ENCODE measurements around the gene PEAK3. TPM values are rescaled to one million over a fixed set of nuclear protein-coding genes. Genes with fewer than 3 reads are reported as not detected.
A peak's percentile ranks its signal among the peaks of the same experiment; 100 is the strongest.

The PEAK3 gene
- total RNA-seq, 1 experiment from 2014 or later, result not detected

GRCh38 chr19:2317300-2317699 is 35.3 kb upstream of the PEAK3 start:
- Mint-ChIP-seq H3K4me1 (ENCODE audit: insufficient read depth, unreplicated experiment) (no peaks in the 10 kb centered on the region), H3K36me3 (ENCODE audit: insufficient read depth, unreplicated experiment) (no peaks in the 10 kb centered on the region), H3K27me3 (ENCODE audit: insufficient read depth, unreplicated experiment) (no peaks in the 10 kb centered on the region), H3K27ac (ENCODE audit: low read depth, unreplicated experiment) (no peak overlapping the region), H3K4me3 (ENCODE audit: unreplicated experiment) (no peak overlapping the region), H3K9me3 (ENCODE audit: unreplicated experiment) (peaks cover 15% of the 10 kb centered on the region)
- TF ChIP-seq CTCF (IDR thresholded peaks at IDR 0.05; ENCODE audit: unreplicated experiment), result no peak
- ChIA-PET CTCF (interaction anchor here (0.6 to 1.1 kb wide), 2 partner anchors 10 to 81 kb away, joined by 3 to 5 read pairs; partner anchors contain the start of gene PLEKHJ1), POLR2A (interaction anchor here (0.6 kb wide), 1 partner anchor 68 kb away, joined by 3 read pairs; the partner anchor contains the start of gene AMH)
- intact Hi-C loops (cut with micrococcal nuclease), result loop anchor here (5.0 kb wide), 1 partner anchor 80 kb away; the partner anchor contains the start of genes PLEKHJ1 and SF3A2
- no TSS peak for BruUV-seq (replicated peaks)
- no peak for DNase-seq (ENCODE audit: unreplicated experiment)

DNA sequence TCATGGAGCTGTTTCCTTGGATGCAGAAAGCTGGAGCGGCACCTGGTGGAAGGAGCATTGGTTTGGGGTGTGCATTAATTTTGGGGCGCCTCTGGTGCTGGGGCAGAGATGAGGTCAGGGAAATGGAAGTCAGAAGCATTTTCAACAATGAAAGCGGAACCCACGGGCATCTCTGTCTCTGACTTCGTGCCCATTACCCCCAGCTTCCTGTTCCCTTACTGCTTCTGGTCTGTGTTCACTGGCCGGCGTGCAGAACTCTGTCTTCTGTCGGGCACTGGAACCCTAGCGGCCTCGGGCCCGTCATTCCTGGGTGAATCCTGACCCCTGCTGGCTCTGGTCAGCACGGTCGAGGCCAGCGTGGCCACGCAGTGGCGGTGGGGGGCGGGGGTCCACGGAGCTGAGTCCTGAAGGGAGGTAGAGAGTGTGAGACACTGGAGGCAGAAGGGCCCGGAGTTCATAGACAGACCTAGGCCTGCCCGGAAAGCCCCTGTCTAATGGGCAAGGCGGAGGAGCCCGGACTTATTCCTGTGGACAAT is 33.9 kb upstream of the PEAK3 start:
- Mint-ChIP-seq H3K27ac (ENCODE audit: low read depth, unreplicated experiment) (no peak overlapping the region), H3K36me3 (ENCODE audit: insufficient read depth, unreplicated experiment) (no peaks in the 10 kb centered on the region), H3K4me3 (ENCODE audit: unreplicated experiment) (no peak overlapping the region), H3K27me3 (ENCODE audit: insufficient read depth, unreplicated experiment) (no peaks in the 10 kb centered on the region), H3K4me1 (ENCODE audit: insufficient read depth, unreplicated experiment) (no peaks in the 10 kb centered on the region), H3K9me3 (ENCODE audit: unreplicated experiment) (peaks cover 15% of the 10 kb centered on the region)
- intact Hi-C loops (cut with micrococcal nuclease), result loop anchor here (5.0 kb wide), 1 partner anchor 79 kb away; the partner anchor contains the start of genes PLEKHJ1 and SF3A2
- POLR2A ChIA-PET, result no interaction called here
- TF ChIP-seq CTCF (IDR thresholded peaks at IDR 0.05; ENCODE audit: unreplicated experiment), result peak; percentile 7
- no TSS peak for BruUV-seq (replicated peaks)
- CTCF ChIA-PET, result interaction anchor here (0.7 to 1.1 kb wide), 2 partner anchors 11 to 75 kb away, joined by 3 to 5 read pairs; no protein-coding TSS in a partner anchor
- DNase-seq (ENCODE audit: unreplicated experiment), result no peak

DNA sequence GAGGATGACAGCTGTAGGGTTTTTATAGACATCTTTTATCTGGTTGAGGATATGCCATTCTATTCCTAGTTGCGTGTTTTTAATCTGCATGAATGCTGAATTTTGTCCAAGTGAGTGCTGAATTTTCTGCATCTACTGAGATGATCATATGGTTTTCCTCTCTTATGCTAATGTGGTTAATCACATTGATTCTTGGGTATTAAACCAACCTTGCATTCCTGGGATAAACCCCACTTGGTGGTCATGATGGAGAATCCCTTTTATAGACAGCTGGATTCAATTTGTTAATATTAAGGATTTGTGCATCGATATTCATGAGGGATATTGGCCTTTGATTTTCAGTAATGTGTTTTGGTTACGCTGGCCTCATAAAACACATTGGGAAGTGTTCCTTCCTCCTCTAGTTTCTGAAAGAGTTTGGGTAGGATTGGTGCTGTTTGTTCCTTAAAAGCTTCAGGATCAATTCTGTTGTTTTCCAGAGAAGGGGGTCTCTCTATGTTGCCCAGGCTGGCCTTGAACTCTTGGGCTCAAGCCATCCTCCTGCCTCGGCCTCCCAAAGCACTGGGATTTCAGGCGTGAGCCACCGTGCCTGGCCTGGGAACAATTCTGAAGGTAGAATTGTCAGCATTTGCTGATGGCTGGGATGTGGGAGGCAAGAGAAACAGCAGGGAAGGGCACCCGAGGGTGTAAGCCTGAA is 33.3 kb upstream of the PEAK3 start:
- no peak for DNase-seq (ENCODE audit: unreplicated experiment)
- ChIA-PET CTCF (interaction anchor here (0.7 kb wide), 1 partner anchor 75 kb away, joined by 3 read pairs; no protein-coding TSS in a partner anchor), POLR2A (no interaction called here)
- Mint-ChIP-seq H3K4me3 (ENCODE audit: unreplicated experiment) (no peak overlapping the region), H3K9me3 (ENCODE audit: unreplicated experiment) (peaks cover 15% of the 10 kb centered on the region), H3K36me3 (ENCODE audit: insufficient read depth, unreplicated experiment) (no peaks in the 10 kb centered on the region), H3K4me1 (ENCODE audit: insufficient read depth, unreplicated experiment) (no peaks in the 10 kb centered on the region), H3K27me3 (ENCODE audit: insufficient read depth, unreplicated experiment) (no peaks in the 10 kb centered on the region), H3K27ac (ENCODE audit: low read depth, unreplicated experiment) (no peak overlapping the region)
- BruUV-seq (replicated peaks), result no TSS peak
- intact Hi-C loops (cut with micrococcal nuclease), result loop anchor here (5.0 kb wide), 1 partner anchor 78 kb away; the partner anchor contains the start of genes PLEKHJ1 and SF3A2
- no peak for TF ChIP-seq CTCF (IDR thresholded peaks at IDR 0.05; ENCODE audit: unreplicated experiment)

DNA sequence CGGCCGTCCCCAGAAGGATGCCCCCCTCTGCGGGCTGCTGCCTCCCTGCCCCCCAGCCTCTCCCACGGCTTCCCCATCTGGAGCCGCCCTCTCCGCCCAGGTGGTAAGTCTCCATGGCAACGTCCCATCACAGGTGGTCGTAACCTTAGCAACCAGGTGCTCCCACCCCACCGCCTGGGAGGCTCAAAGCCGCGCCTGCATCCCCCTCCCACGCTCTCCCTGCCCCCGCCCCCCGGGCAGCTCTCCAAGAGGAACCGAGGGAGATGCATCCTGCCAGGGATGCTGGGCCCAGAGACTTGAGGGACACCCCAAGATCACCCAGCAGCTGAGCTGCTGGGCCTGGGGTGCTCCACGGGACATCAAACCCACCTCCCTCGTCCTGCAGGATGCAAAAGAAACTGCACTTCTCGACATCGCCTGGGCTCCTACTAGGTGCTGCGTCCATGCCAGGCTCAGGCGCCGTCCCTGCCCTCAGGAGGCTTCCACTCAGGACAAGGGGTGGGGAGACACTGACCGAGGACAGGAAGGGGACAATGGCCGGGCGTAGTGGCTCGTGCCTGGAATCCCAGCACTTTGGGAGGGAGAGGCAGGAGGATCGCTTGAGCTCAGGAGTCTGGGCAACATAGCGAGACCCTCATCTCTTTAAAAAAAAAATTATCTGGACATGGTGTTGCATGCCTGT is 31.0 kb upstream of the PEAK3 start:
- Mint-ChIP-seq H3K27ac (ENCODE audit: low read depth, unreplicated experiment) (no peak overlapping the region), H3K27me3 (ENCODE audit: insufficient read depth, unreplicated experiment) (peaks cover 16% of the 10 kb centered on the region), H3K4me1 (ENCODE audit: insufficient read depth, unreplicated experiment) (peaks cover 5% of the 10 kb centered on the region), H3K9me3 (ENCODE audit: unreplicated experiment) (peaks cover 15% of the 10 kb centered on the region), H3K36me3 (ENCODE audit: insufficient read depth, unreplicated experiment) (no peaks in the 10 kb centered on the region), H3K4me3 (ENCODE audit: unreplicated experiment) (no peak overlapping the region)
- no TSS peak for BruUV-seq (replicated peaks)
- intact Hi-C loops (cut with micrococcal nuclease), result no loop called here
- ChIA-PET POLR2A (interaction anchor here (0.6 kb wide), 1 partner anchor 8 kb away, joined by 4 read pairs; no protein-coding TSS in a partner anchor), CTCF (no interaction called here)
- DNase-seq (ENCODE audit: unreplicated experiment), result no peak
- no peak for TF ChIP-seq CTCF (IDR thresholded peaks at IDR 0.05; ENCODE audit: unreplicated experiment)
